K562 (cell line): ENCODE results near the gene TPGS1. TPM values are rescaled to one million over a fixed set of nuclear protein-coding genes. Genes with fewer than 3 reads are reported as not detected.

Source experiments
- ATAC-seq: fragments of 200-7000 bp; cut with Tn5 transposase; 3 replicates; pipeline ENCODE4 v1.9.1; 2020; ENCODE audit warnings: moderate library complexity
- BruUV-seq: library from RNA; stranded (reverse); fragments of 400-500 nt; replicated peaks from 2 replicates; lab custom pipeline; 2021; lab: Mats Ljungman, UMichigan
- CTCF ChIA-PET: fragments of 300-600 bp; formaldehyde crosslinking; extraction: SDS; loops from one replicate; lab custom pipeline; 2021; ENCODE audit warnings: low intra/inter-chr PET ratio; lab: Yijun Ruan, JAX
- POLR2A ChIA-PET: fragments of 300-600, 350-650 bp; sonication (Branson Sonifier 250); formaldehyde crosslinking; extraction: SDS; loops from one replicate; lab custom pipeline; 2021; ENCODE audit warnings: antibody characterized with exemption, inconsistent platforms; lab: Yijun Ruan, JAX
- DNase-seq, 4 experiments: peaks; one replicate each; pipeline versions ENCODE4 v3.0.0 to v3.0.0-alpha.2; 2011 to 2018; ENCODE audit warnings: low spot score in 3 of 4, mixed read lengths in 3 of 4; ENCODE audit errors: extremely low read depth in 1 of 4
- FAIRE-seq: peaks from 2 replicates; lab custom pipeline; 2011; peaks lifted over from hg19 to GRCh38; lab: Jason Lieb, UNC
- H2AFZ ChIP-seq: 2 replicates; pipeline ENCODE4 v1.6.0; 2011; ENCODE audit warnings: low read depth, low read length, control low read depth, inconsistent platforms
- H3K27ac ChIP-seq: fragments of 200-600 bp; 3 replicates; pipeline ENCODE4 v1.8.0; 2011; ENCODE audit warnings: low read depth, mild to moderate bottlenecking, control low read depth, inconsistent platforms, low read length, moderate library complexity, mixed read lengths; ENCODE audit errors: extremely low read depth
- H3K27me3 ChIP-seq, 2 experiments: fragments of 300-600 bp in 1 of 2; 2 replicates in 1 of 2; 3 replicates in 1 of 2; pipeline versions ENCODE4 v1.6.0 to v1.8.0; 2011; ENCODE audit warnings: inconsistent platforms in 2 of 2, low read length in 2 of 2, mild to moderate bottlenecking in 1 of 2, mixed read lengths in 1 of 2, moderate library complexity in 1 of 2; ENCODE audit not compliant: control insufficient read depth in 2 of 2, insufficient read depth in 2 of 2
- H3K36me3 ChIP-seq: fragments of 300-600 bp; 3 replicates; pipeline ENCODE4 v1.8.0; 2011; ENCODE audit warnings: mild to moderate bottlenecking, low read length, inconsistent platforms; ENCODE audit not compliant: control insufficient read depth, insufficient read depth
- H3K4me1 ChIP-seq, 2 experiments: fragments of 200-600 bp in 1 of 2; replicated peaks in 1 of 2; 2 replicates in 1 of 2; 3 replicates in 1 of 2; pipeline versions ENCODE4 v1.5.1 to v1.8.0; 2011; ENCODE audit warnings: inconsistent platforms in 2 of 2, low read length in 2 of 2, mild to moderate bottlenecking in 1 of 2, mixed read lengths in 1 of 2, moderate library complexity in 1 of 2; ENCODE audit not compliant: control insufficient read depth in 2 of 2, insufficient read depth in 2 of 2
- H3K4me2 ChIP-seq: 2 replicates; pipeline ENCODE4 v1.6.1; 2011; ENCODE audit warnings: low read length, control low read depth, inconsistent platforms, mixed read lengths; ENCODE audit not compliant: insufficient read depth
- H3K4me3 ChIP-seq: fragments of 200-600 bp; sonication (generic), shearing (Covaris generic); 2 replicates; pipeline ENCODE4 v1.5.1; 2016; ENCODE audit warnings: control low read depth, inconsistent platforms
- H3K79me2 ChIP-seq: fragments of 200-600 bp; 3 replicates; pipeline ENCODE4 v1.8.0; 2011; ENCODE audit warnings: low read length, inconsistent platforms; ENCODE audit not compliant: control insufficient read depth, insufficient read depth
- H3K9ac ChIP-seq, 2 experiments: 2 replicates each; pipeline versions ENCODE4 v1.6.0 to v1.6.1; 2011; ENCODE audit warnings: low read depth in 2 of 2, low read length in 2 of 2, control low read depth in 1 of 2, inconsistent platforms in 1 of 2, mild to moderate bottlenecking in 1 of 2, mixed read lengths in 1 of 2; ENCODE audit not compliant: insufficient read depth in 1 of 2
- H3K9me1 ChIP-seq: one replicate; pipeline ENCODE4 v1.6.0; 2011; ENCODE audit warnings: inconsistent platforms, mild to moderate bottlenecking, low read length, moderate library complexity; ENCODE audit not compliant: control insufficient read depth, insufficient read depth
- H3K9me3 ChIP-seq: replicated peaks from 2 replicates; pipeline ENCODE4 v1.5.1; 2011; ENCODE audit warnings: low read depth, low read length, inconsistent platforms; ENCODE audit not compliant: control insufficient read depth, insufficient read depth
- H4K20me1 ChIP-seq: replicated peaks from 2 replicates; pipeline ENCODE4 v1.6.1; 2011; ENCODE audit warnings: low read length, inconsistent platforms, mixed read lengths; ENCODE audit not compliant: control insufficient read depth, insufficient read depth
- CBX2 ChIP-seq: fragments of 200-600 bp; sonication (generic); IDR thresholded peaks from one replicate; pipeline ENCODE4 v1.6.1; 2012; ENCODE audit warnings: mild to moderate bottlenecking, low read length, inconsistent platforms; ENCODE audit not compliant: insufficient read depth, poor library complexity, severe bottlenecking
- CHCHD3 ChIP-seq: fragments of 250-450 bp; sonication (Bioruptor Pico); IDR thresholded peaks from 2 replicates; pipeline ENCODE4 v2.1.2; 2022; ENCODE audit warnings: mild to moderate bottlenecking
- CREB1 ChIP-seq, 2 experiments: sonication (generic) in 1 of 2; formaldehyde crosslinking in 1 of 2; IDR thresholded peaks; 2 replicates each; pipeline versions ENCODE4 v1.6.1 to v1.8.0; 2012 to 2022; ENCODE audit warnings: inconsistent platforms in 1 of 2, mild to moderate bottlenecking in 1 of 2, missing genetic modification reagents in 1 of 2, moderate library complexity in 1 of 2
- ELF1 ChIP-seq: fragments of 200-800 bp; sonication (Bioruptor generic); IDR thresholded peaks from 2 replicates; pipeline ENCODE4 v1.6.1; 2016; ENCODE audit warnings: missing genetic modification characterization, missing compliant biosample characterization
- ETV6 ChIP-seq, 3 experiments: fragments of 150-350 bp in 1 of 3; sonication (generic) in 1 of 3; formaldehyde crosslinking in 1 of 3; IDR thresholded peaks; 2 replicates each; pipeline versions ENCODE4 v1.6.1 to v1.8.0; 2014 to 2022; ENCODE audit warnings: borderline replicate concordance in 2 of 3, low read depth in 2 of 3, antibody characterized with exemption in 1 of 3, low read length in 1 of 3, mild to moderate bottlenecking in 1 of 3, missing genetic modification reagents in 1 of 3
- KHSRP ChIP-seq: fragments of 450-650 bp; IDR thresholded peaks from 2 replicates; pipeline ENCODE4 v1.6.1; 2017
- POLR2A ChIP-seq: fragments of 450-650 bp; conservative IDR thresholded peaks from 2 replicates; pipeline ENCODE4 v1.6.1; 2016
- POLR3G ChIP-seq: IDR thresholded peaks from 2 replicates; pipeline ENCODE4 v1.6.1; 2011; ENCODE audit not compliant: insufficient read length, insufficient replicate concordance; ENCODE audit errors: extremely low read depth
- TCF7 ChIP-seq: sonication (generic); IDR thresholded peaks from 2 replicates; pipeline ENCODE4 v1.6.1; 2016; ENCODE audit warnings: antibody characterized with exemption, borderline replicate concordance
- TSC22D4 ChIP-seq: fragments of 450-650 bp; IDR thresholded peaks from 2 replicates; pipeline ENCODE4 v1.6.1; 2016; ENCODE audit warnings: missing genetic modification characterization, missing biosample characterization, control low read depth
- whole genome bisulfite sequencing: fragments of 100-300 bp; shearing (Covaris generic); methylation state at CpG from one replicate; pipeline ENCODE4 v1.1.6; 2016; ENCODE audit warnings: low coverage, mixed read lengths; ENCODE audit not compliant: insufficient coverage; ENCODE audit errors: missing lambda C conversion rate; 5-methylcytosine and 5-hydroxymethylcytosine counted together
- in situ Hi-C: fragments of 300-500 bp; cut with MboI; formaldehyde crosslinking; loops from 4 replicates; pipeline ENCODE4 v1.15.0; 2018; ENCODE audit warnings: inconsistent platforms, mixed read lengths
- intact Hi-C: fragments of 100-400 bp; cut with micrococcal nuclease; formaldehyde crosslinking; loops from 2 replicates; pipeline ENCODE4 v1.14.2; 2022
- polyA plus RNA-seq, 8 experiments: library from polyadenylated mRNA; depleted of rRNA in 4 of 8; stranded (reverse) in 5 of 8; unstranded in 3 of 8; fragments of >200 nt; fragmentation: Nextera tagmentation in 2 of 8; fragmentation: Illumina TruSeq in 1 of 8; extraction: Ambion mirVana in 2 of 8; extraction: Trizol in 1 of 8; gene quantifications; 2 replicates each; pipeline versions ENCODE4 v1.2.1 to v1.2.3, GENCODE V29; 2011 to 2014; ENCODE audit warnings: inconsistent platforms in 1 of 8, missing spikeins in 1 of 8
- total RNA-seq, 7 experiments: library from RNA; depleted of rRNA in 6 of 7; stranded (reverse); fragments of >200 nt in 6 of 7; fragmentation: Illumina TruSeq in 2 of 7; extraction: Trizol in 2 of 7; gene quantifications; 2 replicates each; pipeline versions ENCODE4 v1.2.1 to v1.2.3, GENCODE V29; 2011 to 2021; ENCODE audit warnings: low replicate concordance in 1 of 7

The TPGS1 gene
- total and polyA plus RNA-seq, 9 of the 15 experiments (the other 6 are each of a cell fraction or from before 2014, with no cell fraction given): 0.30 to 31.6 (median 1.2) TPM; not detected in 2

GRCh38 chr19:458091-459042 is 48.9 kb upstream of the TPGS1 start:
- ChIA-PET POLR2A (no interaction called here), CTCF (no interaction called here)
- no TSS peak for BruUV-seq
- intact Hi-C loops: no loop called here
- Histone ChIP-seq H3K9me1 (no peaks in the 10 kb centered on the region), H2AFZ (no peak overlapping the region), H3K27me3 (peaks cover 6 to 45% of the 10 kb centered on the region in 2 experiments; a peak in 4 of 5 replicates), H3K4me3 (no peak overlapping the region), H3K4me2 (no peak overlapping the region), H3K36me3 (no peaks in the 10 kb centered on the region), H3K79me2 (no peaks in the 10 kb centered on the region), H3K4me1 (peaks cover 5 to 44% of the 10 kb centered on the region in 2 experiments; a peak in 4 of 5 replicates), H3K9me3 (no peaks in the 10 kb centered on the region; the same call in 1 of the 2 replicates), H4K20me1 (no peaks in the 10 kb centered on the region), H3K27ac (no peak overlapping the region), H3K9ac (no peak overlapping the region)
- in situ Hi-C loops: no loop called here
- no peak for TF ChIP-seq CREB1 (IDR thresholded peaks at IDR 0.05)
- no peak for TF ChIP-seq CREB1 (CRISPR knock-in tag; IDR thresholded peaks at IDR 0.05)
- TF ChIP-seq CBX2: no peak
- no peak for TF ChIP-seq KHSRP
- TF ChIP-seq POLR3G: no peak
- no peak for TF ChIP-seq TSC22D4 (tag)
- TF ChIP-seq CHCHD3 (CRISPR knock-in tag): no peak
- no peak for TF ChIP-seq POLR2A
- TF ChIP-seq ELF1 (tag): no peak
- TF ChIP-seq ETV6 (IDR thresholded peaks at IDR 0.05; ENCODE audit: borderline replicate concordance in 1 of 2, low read depth in 2 of 2, low read length in 1 of 2): no peak
- no peak for TF ChIP-seq ETV6 (CRISPR knock-in tag; IDR thresholded peaks at IDR 0.05; ENCODE audit: borderline replicate concordance)
- no peak for TF ChIP-seq TCF7
- 97% methylated on average over 14 of the region's 89 CpGs for WGBS
- FAIRE-seq (no peak), DNase-seq (no peak), ATAC-seq (no peak)
